Measurements from ENCODE around the gene BDP1. TPM values are rescaled to one million over a fixed set of nuclear protein-coding genes. Genes with fewer than 3 reads are reported as not detected.

The BDP1 gene
- polyA plus RNA-seq, 2 of the 4 experiments (the other 2 are of a cell fraction) = 8.6 to 27.2 TPM

DNA sequence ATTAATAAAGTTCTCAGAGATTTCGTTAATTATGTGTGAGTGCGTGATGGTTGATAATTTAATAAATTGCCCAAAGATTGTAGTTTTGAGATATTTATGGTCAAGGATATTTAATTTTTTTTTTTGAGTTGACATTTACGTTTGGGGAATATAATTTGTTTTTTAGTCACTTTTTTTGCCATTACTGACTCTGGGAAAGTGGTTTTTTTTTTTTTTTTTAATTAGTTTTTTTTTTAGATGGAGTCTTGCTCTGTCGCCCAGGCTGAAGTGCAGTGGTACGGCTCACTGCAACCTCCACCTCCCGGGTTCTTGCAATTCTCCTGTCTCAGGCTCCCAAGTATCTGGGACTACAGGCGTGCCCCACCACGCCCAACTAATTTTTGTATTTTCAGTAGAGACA is 1.7 kb downstream of the BDP1 start:
- DNase-seq (ENCODE audit: low read depth in 1 of 2, low spot score in 1 of 2) (no peak), ATAC-seq (no peak), FAIRE-seq (no peak)
- 74% methylated on average over 8 of the region's 8 CpGs for WGBS (ENCODE audit: missing lambda C conversion rate)
- POLR2A ChIA-PET = no interaction called here
- CTCF ChIA-PET = no interaction called here
- peak overlapping the region; percentile 79 for H3K4me2 ChIP-seq
- H3K27ac ChIP-seq = no peak overlapping the region
- peak overlapping the region; percentile 72 for H3K4me3 ChIP-seq
- H3K9me3 ChIP-seq = no peaks in the 10 kb centered on the region
- no peak for TF ChIP-seq MAZ (IDR thresholded peaks at IDR 0.05; ENCODE audit: borderline replicate concordance, low read depth, low read length)
- TF ChIP-seq EP300 (IDR thresholded peaks at IDR 0.05) = no peak
- no peak for TF ChIP-seq RARB (CRISPR knock-in tag; IDR thresholded peaks at IDR 0.05)
- no peak for TF ChIP-seq KDM5A (IDR thresholded peaks at IDR 0.05)
- no peak for TF ChIP-seq RAD21 (conservative IDR thresholded peaks at IDR 0.05 in 1 of 2, IDR thresholded peaks at IDR 0.05 in 1 of 2)
- TF ChIP-seq, protein P1, sequence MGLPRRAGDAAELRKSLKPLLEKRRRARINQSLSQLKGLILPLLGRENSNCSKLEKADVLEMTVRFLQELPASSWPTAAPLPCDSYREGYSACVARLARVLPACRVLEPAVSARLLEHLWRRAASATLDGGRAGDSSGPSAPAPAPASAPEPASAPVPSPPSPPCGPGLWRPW (IDR thresholded peaks at IDR 0.05) = no peak
- no peak for TF ChIP-seq CBX2 (IDR thresholded peaks at IDR 0.05; ENCODE audit: borderline replicate concordance, low read depth)
- TF ChIP-seq, protein P2, sequence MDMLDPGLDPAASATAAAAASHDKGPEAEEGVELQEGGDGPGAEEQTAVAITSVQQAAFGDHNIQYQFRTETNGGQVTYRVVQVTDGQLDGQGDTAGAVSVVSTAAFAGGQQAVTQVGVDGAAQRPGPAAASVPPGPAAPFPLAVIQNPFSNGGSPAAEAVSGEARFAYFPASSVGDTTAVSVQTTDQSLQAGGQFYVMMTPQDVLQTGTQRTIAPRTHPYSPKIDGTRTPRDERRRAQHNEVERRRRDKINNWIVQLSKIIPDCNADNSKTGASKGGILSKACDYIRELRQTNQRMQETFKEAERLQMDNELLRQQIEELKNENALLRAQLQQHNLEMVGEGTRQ (IDR thresholded peaks at IDR 0.05) = no peak
- no peak for TF ChIP-seq GATA3 (IDR thresholded peaks at IDR 0.05; ENCODE audit: borderline replicate concordance)
- no peak for TF ChIP-seq SMC3 (IDR thresholded peaks at IDR 0.05)
- TF ChIP-seq TFCP2L1 (CRISPR knock-in tag; IDR thresholded peaks at IDR 0.05) = no peak
- no peak for TF ChIP-seq JUNB (IDR thresholded peaks at IDR 0.05)
- TF ChIP-seq RNF2 (IDR thresholded peaks at IDR 0.05; ENCODE audit: borderline replicate concordance, low read depth) = no peak
- TF ChIP-seq EHMT2 (IDR thresholded peaks at IDR 0.05; ENCODE audit: low read depth) = no peak
- TF ChIP-seq TP53 (CRISPR knock-in tag; IDR thresholded peaks at IDR 0.05) = no peak
- no peak for TF ChIP-seq MAFK (IDR thresholded peaks at IDR 0.05; ENCODE audit: partially characterized antibody)
- TF ChIP-seq CHD2 (IDR thresholded peaks at IDR 0.05; ENCODE audit: low read length, partially characterized antibody) = no peak
- TF ChIP-seq NFE2L2 (conservative IDR thresholded peaks at IDR 0.05; ENCODE audit: low read length) = no peak
- no peak for TF ChIP-seq ESRRA (IDR thresholded peaks at IDR 0.05; ENCODE audit: borderline replicate concordance, low read length)
- H3K4me1 ChIP-seq = peaks cover 17% of the 10 kb centered on the region; the same call in 1 of the 3 replicates

DNA sequence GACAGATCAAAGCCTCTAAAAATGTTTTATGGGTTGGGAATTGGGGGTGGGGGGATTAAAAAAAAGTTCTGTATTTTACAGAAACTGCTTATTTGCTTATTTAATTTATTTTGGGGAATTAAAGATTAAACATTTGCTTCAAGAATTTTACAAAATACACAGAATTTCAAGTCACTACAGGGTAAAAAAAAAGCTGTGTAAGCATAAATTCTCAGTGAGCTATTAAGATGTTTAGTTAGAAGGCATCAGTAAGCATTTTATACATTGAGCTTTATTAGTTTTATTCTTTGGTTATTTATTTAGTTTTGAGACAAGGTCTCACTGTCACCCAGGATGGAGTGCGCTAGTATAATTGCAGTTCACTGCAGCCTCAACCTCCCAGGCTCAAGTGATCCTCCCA is 5.2 kb downstream of the BDP1 start:
- peak; percentile 92 for TF ChIP-seq MAFK (IDR thresholded peaks at IDR 0.05; ENCODE audit: partially characterized antibody)
- TF ChIP-seq GATA3 (IDR thresholded peaks at IDR 0.05; ENCODE audit: borderline replicate concordance) = no peak
- no peak for TF ChIP-seq JUNB (IDR thresholded peaks at IDR 0.05)
- ChIA-PET POLR2A (no interaction called here), CTCF (interaction anchor here (1.2 to 2.9 kb wide), 3 partner anchors 8 to 297 kb away, joined by 3 to 22 read pairs (median 5); no protein-coding TSS in a partner anchor)
- Histone ChIP-seq H3K27ac (no peak overlapping the region), H3K4me2 (no peak overlapping the region), H3K4me3 (no peak overlapping the region), H3K4me1 (peaks cover 14% of the 10 kb centered on the region; the same call in 1 of the 3 replicates), H3K9me3 (no peaks in the 10 kb centered on the region)
- 92% methylated on average over 1 of the region's 1 CpG for WGBS (ENCODE audit: missing lambda C conversion rate)
- ATAC-seq = no peak
- no peak for FAIRE-seq
- no peak for DNase-seq (ENCODE audit: low read depth in 1 of 2, low spot score in 1 of 2)

DNA sequence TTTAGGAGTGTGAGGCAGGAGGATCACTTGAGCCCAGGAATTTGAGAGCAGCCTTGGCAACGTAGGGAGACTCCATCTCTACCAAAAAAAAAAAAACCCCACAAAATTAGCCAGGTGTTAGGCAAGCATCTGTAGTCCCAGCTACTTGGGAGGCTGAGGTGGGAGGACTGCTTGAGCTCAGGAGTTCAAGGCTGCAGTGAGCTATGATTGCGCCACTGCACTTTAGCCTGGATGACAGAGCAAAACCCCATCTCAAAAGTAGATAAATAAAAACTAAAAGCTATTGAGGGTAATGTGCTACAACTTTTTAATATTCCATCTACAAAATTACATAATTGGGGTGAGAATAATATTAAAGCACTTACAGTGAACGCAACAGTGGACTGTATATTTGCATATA is 5.9 kb downstream of the BDP1 start:
- Histone ChIP-seq H3K4me3 (no peak overlapping the region), H3K27ac (no peak overlapping the region), H3K9me3 (no peaks in the 10 kb centered on the region), H3K4me2 (no peak overlapping the region), H3K4me1 (peaks cover 14% of the 10 kb centered on the region; the same call in 1 of the 3 replicates)
- DNase-seq (ENCODE audit: low read depth in 1 of 2, low spot score in 1 of 2) = no peak
- no peak for ATAC-seq
- ChIA-PET CTCF (interaction anchor here (0.9 to 2.9 kb wide), 4 partner anchors 9 to 297 kb away, joined by 3 to 22 read pairs (median 5); no protein-coding TSS in a partner anchor), POLR2A (no interaction called here)
- no peak for FAIRE-seq
- TF ChIP-seq CEBPB (IDR thresholded peaks at IDR 0.05) = peak; percentile 11 to 31; a peak in 2 of 4 replicates
- TF ChIP-seq ZC3H11A (IDR thresholded peaks at IDR 0.05) = no peak
- WGBS (ENCODE audit: missing lambda C conversion rate) = 92% methylated on average over 3 of the region's 3 CpGs

Data from A549 (cell line).